ENCODE measurements around the gene TIFAB.

GRCh38 chr5:135435467-135436330 is 16.5 kb downstream of the TIFAB start:
- TF ChIP-seq REST (IDR thresholded peaks at IDR 0.05; ENCODE audit: insufficient read depth in 1 of 2, low read depth in 2 of 2, low read length in 1 of 2) (no peak), CTCF (IDR thresholded peaks at IDR 0.05) (no peak)
